Measurements from ENCODE around the gene MPND.
"Not testable (repeated sequence)": the region's sequence is repeated elsewhere in the genome, so short reads cannot be mapped to it uniquely, and the experiment has no call there.

Gene MPND

DNA sequence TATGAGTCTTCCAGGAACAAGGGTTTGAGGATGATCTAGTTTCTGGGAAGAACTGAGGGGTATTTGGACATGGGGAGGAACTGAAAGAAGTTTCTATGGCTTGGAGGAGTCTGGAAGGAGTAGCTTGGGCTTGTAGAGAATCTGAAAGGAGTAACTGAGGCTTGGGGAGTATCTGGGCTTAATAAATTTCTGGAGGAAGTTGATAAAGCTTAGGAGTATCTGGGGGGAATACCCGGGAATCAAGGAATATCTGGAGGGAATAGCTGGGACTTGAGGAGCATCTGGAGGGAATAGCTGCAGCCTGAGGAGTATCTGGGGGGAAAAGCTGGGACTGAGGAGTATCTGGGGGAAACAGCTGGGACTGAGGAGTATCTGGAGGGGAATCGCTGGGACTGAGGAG is 22.9 kb upstream of the MPND start:
- FAIRE-seq, result no peak

DNA sequence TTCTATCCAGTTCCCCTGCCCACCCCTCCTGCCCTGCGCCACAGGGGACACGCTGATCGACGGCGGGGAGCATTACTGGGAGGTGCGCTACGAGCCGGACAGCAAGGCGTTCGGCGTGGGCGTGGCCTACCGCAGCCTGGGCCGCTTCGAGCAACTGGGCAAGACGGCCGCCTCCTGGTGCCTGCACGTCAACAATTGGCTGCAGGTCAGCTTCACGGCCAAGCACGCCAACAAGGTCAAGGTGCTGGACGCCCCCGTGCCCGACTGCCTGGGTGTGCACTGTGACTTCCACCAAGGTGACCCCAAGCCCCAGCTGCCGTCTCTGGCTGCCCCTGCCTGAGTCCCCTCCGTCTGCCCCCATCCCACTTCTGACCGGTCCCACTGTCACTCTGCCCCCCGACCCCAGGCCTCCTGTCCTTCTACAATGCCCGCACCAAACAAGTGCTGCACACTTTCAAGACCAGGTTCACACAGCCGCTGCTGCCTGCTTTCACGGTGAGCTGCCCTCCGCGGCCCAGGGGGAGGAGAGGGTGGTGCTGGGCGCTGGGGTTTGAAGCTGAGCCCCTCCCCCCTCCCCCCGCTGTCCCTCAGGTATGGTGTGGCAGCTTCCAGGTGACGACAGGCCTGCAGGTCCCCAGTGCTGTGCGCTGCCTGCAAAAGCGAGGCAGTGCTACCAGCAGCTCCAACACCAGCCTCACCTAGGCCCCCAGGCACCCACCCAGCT is 20.3 kb upstream of the MPND start:
- no peak for FAIRE-seq

DNA sequence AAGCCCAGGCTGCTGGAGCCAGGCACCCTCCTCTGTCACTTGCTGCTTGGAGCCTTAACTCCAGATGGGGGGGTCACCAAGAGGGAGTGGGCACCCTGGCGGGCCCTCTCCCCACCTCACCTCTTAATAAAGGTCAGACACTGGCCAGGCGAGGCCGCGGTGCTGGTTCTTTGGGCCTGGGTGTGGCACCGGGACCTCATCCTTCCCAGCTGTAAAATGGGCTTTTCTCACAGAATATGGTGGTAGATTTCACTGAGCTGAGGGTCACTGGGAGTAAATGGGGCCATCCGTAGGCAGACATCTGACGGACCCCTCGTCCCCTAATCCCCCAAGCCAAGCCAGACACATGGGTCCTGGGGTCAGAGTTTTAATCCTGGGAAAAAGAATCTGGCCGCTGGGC is 19.7 kb upstream of the MPND start:
- no peak for FAIRE-seq

DNA sequence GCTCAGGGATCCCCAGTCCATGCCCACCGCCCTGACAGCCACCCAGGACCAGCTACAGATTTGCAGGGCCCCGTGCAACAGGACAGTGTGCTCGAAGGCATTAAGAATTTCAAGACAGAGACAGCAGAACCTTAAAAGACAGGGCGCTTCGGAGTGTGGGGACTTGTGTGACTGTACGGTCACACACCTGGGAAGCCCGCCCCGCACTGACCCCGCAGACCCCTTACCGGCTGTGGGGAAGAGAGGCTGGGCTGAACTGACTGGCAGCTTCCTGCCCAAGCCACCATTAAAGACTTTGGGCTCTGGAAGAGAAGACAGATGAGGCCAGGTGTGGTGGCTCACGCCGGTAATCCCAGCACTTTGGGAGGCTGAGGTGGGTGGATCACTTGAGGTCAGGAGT is 19.1 kb upstream of the MPND start:
- FAIRE-seq, result no peak

DNA sequence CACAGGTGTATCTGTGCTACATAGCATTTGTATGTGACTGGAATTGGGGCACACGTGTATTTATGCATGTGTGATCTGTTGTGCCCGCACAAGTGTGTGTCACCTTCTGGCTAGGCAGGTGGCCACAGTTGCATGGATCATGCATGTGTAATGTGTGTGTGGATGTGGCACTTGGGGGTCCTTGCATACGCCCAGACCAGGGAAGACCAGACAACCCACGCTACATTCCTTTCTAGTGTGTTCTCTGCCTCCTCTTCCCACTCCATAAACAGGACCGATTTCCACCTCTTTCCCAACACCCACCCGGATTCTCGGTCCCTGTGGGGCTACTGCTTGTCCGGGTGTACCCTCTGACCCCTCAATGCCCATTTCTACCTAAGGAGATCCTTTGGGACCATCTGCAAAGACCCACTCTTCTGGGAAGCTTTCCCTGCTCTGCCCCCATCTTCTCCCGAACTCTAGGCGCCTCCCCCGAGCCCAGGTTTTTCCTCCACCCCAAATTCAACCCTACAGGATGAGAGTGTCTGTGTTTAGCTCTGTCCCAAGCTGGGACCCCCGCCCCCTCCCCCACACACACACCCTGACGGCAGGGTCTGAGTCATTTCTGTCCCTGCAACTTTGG is 17.0 kb upstream of the MPND start:
- no peak for FAIRE-seq

DNA sequence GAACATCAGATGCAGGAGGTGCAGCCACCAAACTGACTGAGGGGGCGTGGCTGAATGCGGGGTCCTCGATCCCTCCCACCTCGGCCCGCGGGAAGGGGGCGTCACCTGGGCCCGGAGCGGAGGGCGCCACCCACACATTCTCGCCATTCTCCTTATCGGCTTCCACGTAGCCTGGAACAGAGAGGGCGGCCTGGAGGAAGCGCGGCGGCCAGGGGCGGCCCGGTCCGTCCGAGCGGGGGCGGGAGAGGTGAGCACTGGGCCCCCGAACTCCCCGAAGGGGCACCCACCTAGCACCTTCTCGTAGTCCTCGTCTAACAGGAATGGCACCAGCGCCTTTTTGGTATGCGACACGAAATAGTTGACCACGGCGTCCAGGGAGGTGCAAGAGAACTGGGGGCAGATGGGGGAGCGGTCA is 16.5 kb upstream of the MPND start:
- FAIRE-seq, result no peak

DNA sequence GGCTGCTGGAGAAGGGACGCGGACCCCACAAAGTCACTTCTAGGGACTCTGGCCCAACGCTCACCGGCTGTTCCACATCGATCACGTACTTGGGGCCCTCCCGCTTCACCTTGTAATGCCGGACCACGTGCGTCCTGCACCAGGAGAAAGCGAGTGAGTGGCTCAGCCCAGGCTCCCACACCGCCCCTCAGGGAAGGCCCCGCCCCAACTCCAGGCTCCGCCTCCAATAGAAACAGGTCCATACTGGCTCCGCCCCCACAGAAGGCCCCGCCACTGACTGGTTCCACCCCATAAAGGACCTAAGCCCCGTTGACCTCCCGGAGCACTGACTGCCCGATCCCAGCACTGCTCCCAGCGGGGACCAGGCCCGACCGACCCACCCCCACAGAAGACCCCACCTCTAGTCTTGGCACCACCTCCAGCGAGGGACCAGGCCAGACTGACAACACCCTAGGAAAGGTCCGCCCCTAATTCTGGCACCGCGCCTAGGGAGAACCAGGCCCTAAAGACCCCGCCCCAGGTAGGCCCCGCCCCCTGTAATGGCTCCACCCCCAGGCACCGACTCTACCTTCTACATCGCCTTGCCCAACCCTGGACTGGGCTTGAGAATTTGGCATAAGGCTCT is 16.0 kb upstream of the MPND start:
- peak; percentile 73 for FAIRE-seq

DNA sequence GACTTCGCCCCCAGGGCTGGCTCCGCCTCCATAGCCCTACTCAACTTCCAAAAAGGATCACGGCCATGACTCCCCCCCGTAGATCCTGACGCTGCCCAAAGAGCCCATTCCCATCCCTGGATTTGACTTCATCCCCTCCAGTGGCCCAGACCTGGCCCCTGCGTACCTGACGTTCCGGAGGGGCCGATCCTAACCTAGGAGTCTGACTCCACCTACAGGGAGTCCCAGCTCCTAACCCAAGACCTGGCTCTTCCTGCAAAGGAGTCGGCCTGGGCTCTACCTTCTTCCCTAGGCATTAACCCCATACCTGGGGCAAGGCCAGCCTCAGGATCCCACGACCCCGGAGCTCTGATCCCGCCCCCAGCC is 15.5 kb upstream of the MPND start:
- no peak for FAIRE-seq

DNA sequence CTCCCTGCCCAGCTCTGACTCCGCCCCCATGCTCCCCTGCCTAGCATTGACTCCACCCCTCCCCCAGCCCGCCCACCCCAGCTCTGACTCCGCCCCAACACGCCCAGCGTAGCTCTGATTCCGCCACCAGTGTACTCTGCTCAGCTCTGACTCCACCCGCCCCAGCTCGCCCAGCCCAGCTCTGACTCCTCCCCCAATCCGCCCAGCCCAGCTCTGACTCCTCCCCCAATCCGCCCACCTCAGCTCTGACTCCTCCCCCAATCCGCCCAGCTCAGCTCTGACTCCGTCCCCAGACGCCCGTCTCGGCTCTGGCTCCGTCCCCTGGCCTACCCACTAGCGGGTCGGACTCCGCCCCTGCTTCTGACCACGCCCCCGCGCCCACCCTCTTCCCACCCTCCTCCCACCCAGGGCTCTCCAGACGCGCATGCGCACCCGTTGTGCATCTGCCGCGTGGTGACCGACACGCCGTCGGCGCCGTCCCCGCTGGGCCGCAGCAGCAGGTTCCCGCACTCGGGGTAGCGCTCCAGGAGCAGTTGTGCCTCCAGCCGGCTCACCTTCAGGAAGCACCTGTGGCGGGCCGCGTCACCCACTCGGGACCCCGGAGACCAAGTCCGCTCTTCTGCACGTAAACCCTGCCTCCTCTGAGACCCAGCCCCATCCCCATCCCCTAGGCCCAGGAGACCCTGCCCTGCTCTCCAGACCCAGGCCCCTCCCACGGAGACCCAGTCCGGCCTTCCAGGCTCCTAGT is 14.9 kb upstream of the MPND start:
- FAIRE-seq, result peak; percentile 23

DNA sequence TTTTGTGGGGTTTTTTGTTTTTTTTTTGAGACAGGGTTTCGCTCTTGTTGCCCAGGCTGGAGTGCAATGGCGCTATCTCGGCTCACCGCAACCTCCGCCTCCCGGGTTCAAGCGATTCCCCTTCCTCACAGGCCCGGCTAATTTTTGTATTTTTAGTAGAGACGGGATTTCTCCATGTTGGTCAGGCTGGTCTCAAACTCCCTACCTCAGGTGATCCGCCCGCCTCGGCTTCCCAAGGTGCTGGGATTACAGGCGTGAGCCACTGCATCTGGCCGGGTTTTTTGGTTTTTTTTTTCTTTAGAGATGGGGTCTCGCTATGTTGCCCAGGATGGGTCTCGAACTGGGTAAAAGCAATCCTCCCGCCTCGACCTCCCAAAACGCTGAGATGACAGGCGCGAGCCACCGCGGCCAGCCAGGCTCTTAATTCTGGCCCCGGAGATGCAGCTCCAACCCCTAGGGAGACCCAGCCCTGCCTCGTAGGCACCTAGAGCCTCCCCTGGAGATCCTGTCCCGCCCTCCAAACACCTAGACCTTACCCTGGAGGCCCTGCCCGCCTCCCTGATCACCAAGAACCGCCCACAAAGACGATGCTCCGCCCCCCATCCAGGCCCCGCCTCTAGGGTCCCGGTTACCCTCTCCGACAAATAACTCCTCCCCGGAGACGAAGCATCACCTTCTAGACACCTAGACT is 14.2 kb upstream of the MPND start:
- not testable (repeated sequence) for FAIRE-seq

DNA sequence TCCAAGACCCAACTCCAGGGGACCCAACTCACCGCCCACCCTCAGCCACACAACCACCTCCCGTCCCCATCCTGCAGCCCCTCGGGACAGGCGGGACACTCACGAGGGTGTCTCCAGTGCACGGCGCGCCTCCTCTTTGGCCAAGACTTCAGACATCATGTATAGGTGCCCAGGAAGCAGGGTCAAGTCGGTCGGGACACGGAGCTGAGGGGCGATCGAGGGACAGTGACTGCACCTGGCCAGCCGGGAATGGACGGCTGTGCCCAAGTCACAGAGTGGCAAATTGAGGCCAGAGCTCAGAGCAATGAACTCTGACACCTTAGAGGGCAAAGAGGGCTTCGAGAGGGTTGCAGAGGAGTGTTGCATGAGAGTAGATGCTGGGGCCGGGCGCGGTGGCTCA is 13.5 kb upstream of the MPND start:
- no peak for FAIRE-seq

DNA sequence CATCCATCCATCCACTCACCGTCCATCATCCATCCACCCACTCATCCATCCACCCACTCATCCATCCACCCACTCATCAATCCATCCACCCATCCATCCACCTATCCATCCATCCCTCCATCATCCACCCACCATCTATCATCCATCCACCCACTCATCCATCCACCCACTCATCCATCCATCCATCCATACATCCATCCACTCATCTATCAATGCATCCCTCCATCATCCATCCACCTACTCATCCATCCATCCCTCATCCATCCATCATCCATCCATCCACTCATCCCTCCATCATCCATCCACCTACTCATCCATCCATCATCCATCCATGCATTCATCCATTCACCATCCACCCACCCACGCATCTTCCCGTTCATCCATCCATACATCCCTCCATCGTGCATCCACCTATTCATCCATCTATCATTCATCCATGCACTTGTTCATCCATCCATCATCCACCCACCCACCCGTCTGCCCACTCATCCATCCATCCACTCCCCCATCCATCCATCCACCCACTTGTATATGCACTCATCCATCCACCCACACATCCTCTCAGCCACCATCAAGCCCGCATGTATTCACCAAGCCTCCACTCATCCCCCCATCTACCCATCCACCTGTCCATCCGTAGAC is 8.3 kb upstream of the MPND start:
- FAIRE-seq, result no peak

DNA sequence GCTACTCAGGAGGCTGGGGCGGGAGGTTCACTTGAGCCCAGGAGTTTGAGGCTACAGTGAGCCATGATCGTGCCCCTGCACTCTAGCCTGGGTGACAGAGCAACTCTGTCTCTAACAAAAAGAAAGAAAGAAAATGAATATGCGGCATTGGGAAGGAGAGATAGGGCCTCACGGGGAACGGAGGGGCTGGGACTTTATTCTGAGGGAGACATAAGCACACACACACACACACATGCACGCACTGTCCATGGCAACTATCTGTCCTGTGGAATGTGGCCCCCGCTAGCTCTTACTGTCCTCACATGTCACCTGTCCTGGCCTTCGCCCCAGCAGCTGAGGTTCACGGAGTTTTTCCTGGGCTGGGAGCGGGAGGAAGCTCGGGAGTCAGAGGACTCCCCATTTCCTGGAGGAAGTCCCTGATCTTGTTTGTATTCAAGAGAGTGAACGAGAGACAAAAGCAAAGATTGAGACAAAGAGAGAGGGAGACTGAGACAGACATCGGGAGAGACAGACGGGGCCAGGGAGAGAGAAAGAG is 5.4 kb upstream of the MPND start:
- FAIRE-seq, result no peak

DNA sequence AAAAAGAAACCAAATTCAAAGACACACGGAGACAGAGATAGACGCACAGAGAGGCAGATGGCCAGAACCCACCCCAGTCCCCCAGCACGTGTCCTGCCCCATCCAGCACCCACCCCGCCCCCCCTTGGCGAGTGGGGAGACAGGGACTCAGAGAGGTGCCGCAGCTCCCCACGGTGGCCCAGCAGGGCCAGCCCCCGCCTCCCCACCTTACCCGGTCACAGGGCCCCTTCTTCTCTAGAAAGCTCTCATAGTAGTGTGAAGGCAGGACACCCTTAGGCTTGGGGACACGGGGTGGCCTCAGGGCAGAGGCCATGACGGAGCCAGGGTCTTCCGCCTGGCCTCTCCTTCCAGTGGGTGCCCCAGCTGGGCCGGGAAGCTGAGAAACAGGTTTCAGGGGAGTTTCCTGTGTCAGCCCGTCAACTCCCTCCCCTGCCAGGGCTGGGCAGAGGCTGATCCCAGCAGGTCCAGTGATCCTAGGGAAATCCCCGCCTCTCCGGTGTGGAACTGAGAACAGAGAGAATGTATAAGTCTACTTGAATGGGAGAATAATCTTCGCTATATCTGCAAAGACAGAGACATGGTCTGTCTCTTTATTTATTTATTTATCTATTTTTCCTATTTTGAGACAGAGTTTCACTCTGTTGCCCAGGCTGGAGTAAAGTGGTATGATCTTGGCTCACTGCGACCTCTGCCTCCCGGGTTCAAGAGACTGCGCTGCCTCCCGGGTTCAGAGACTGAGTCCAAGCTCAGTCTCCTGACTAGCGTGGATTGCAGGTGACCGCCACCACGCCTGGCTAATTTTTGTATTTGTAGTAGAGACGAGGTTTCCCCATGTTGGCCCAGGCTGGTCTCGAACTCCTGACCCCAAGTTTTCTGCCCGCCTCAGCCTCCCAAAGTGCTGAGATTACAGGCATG is 4.7 kb upstream of the MPND start, which contains the start of gene STAP2:
Gene STAP2, minus strand, starts transcription at position 387 of the 915 bp plus-strand sequence. Its CDS starts 74 bp downstream, at position 313.
- no peak for FAIRE-seq

DNA sequence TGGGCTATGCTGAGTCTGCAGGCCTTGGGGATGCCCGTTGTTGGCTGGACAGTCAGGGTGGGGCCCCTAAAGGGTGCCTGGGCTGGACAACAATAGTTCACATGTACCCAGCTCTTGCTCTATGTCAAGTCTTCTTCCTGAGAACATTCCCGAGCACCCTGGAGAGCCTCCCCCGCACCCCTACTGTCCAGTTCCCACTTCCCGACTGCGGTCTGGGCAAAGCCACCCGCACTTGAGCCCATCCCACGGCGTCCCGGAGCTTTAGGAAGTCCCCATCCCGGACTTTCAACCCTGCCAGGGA is 1.1 kb upstream of the MPND start:
- FAIRE-seq, result no peak

DNA sequence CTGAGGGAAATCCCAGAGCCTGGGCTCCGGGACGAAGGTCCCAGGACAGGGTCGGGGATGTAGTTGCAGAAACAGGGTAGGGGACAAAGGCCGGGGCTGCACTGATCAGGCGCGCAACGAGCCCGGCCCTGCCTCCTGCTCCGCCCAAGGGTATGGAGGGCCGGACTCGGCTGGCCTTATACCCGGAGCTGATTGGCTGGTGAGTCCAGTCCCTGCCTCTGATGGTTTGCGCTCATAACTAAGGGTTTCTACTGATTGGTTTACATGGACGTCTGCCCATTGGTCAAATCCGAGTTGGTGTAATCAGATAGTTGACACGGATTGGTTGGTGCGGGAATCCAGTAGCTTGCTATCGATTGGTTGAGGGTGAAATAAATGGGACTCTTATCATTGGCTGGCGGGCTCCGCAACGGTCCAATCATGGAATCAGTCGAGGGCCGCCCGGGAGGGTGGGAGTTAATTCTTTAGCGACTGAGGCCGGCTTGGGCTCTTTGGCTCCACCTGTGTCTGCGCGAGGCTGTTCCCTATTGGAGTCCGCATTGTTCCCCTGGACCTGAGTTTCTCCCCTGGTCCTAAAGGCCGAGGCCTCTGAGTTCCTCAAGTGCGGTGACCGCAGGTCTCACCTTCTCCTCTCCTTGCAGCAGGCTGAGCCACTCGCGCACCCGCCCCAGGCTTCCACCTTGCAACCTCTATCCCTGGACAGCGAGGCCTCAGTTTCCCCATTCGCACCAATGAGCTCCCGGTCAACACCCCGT is 570 bp upstream of the MPND start:
- FAIRE-seq, result peak; percentile 100

DNA sequence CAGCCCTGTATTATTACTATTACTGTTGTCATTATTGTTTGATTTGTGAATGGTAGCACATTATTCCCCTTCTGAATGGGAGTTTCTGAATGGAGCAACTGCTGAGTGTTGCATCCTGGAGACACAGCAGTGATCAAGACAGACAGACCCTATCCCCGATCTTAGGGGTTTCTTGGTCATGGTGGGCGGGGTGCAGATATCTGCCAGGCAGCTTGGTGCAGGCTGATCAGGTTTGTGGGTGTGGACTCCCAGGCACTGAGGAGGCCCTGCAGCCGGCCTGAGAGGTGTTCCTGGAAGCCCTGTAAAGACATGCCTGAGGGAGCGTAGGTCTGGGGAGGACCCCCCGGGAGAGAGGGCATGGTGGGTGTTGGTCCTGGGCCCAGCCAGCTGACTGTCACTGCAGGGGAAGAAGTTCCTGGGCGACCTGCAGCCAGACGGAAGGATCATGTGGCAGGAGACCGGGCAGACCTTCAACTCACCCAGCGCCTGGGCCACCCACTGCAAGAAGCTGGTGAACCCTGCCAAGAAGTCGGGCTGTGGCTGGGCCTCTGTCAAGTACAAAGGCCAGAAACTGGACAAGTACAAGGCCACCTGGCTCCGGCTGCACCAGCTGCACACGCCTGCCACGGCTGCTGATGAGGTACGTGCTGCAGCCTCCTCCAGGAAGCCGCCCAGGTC is 2.1 kb downstream of the MPND start:
- FAIRE-seq, result no peak

DNA sequence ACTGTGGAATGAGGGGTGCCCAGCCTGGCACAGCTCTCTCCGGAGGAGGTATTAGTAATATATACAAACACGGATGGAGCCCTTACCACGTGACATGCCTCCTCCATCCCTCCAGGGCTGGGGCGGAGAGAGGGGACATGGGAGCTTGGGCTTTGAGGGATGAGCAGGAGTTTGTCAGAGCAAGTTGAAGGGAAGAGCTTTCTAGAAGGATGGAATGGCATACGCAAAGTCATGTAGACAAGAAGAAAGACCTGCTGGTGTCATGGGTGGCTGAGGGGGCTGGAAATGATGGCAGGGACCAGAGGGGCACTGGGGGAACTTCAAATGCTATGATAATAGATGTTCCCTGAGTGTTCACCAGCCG is 2.6 kb downstream of the MPND start:
- no peak for FAIRE-seq

DNA sequence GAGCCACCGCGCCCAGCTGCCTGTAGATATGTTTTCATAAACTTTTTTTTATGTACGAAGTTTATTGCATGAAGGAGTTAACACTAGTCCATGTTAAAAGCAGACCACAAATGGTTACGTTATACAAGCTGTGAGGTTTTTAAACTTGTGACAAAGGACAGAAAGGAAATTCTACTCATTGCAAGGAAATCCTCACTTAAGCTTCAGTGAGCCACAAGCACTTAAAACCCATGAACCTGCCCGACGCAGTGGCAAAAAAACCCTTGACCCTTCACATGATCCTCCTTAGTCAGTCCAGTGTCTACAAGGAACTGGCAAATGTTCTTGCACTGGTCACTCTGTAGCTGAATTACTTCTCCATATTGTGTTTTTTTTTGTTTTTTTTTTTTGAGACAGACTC is 4.2 kb downstream of the MPND start:
- no peak for FAIRE-seq

DNA sequence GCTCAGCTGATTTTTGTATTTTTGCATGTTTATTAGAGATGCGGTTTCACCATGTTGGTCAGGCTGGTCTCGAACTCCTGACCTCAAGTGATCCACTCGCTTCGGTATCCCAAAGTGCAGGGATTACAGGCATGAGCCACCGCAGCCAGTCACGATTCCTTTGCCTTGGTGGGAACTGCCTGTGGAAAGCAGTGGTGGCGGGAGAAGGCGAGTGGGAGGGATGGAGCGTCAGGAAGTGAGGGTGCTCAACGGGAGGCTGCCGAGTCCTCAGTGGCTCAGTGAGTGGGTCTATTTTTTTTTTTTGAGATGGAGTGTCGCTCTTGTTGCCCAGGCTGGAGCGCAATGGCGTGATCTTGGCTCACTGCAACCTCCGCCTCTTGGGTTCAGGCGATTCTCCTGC is 5.9 kb downstream of the MPND start:
- FAIRE-seq, result not testable (repeated sequence)
